Coronary artery (tissue), 2 donors: Measurements from ENCODE around the gene CDK5RAP1.

Experiments used
- DNase-seq: peaks from one replicate; pipeline ENCODE4 v3.0.0-alpha.2; 2017; ENCODE audit warnings: low spot score
- H3K27ac ChIP-seq, 2 donors: fragments of 200-600 bp; sonication (generic); one replicate each; pipeline ENCODE4 v1.5.1; 2016 to 2019
- H3K4me3 ChIP-seq: fragments of 200-600 bp; sonication (generic); 2 replicates; pipeline ENCODE4 v1.5.1; 2016; ENCODE audit warnings: mild to moderate bottlenecking, moderate library complexity
- CTCF ChIP-seq: fragments of 200-600 bp; sonication (generic); IDR thresholded peaks from one replicate; pipeline ENCODE4 v1.5.1; 2019; ENCODE audit warnings: antibody characterized with exemption

The CDK5RAP1 gene

GRCh38 chr20:33339515-33340058 is 61.7 kb downstream of the CDK5RAP1 start:
- Histone ChIP-seq H3K27ac (no peak overlapping the region), H3K4me3 (no peak overlapping the region)
- no peak for DNase-seq
- TF ChIP-seq CTCF: no peak

DNA sequence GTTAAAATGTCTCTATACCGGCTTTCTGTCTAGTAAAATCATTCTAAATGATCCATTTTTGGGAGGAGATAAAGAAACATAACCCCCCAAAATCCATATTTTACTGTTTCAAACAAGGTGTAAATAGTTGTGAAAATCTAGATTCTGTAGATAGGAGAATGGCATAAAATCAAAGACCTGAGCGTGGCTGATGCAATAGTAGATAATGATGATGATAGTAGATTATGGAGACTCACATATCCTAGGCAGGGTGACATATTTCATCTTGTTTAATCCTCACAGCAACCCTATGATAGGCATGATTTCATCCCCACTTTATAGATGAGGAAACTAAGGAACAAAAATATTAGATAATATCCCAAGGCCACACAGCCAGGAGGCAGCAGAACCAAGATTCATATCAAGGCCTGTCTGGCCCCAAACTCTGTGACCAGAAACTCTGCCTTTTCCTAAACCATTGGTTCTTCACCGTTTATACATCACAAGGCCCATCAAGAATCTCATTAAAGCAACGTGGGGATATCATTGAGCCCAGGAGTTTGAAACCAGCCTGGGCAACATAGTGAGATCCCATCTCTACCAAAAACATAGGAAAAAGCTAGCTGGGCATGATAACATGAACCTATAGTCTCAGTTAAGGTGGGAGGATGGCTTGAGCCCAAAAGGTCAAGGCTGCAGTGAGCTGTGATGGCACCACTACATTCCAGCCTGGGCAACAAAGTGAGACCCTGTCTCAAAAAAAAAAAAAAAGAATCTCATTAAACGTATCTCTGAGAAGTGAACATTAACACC is 62.7 kb downstream of the CDK5RAP1 start:
- Histone ChIP-seq H3K27ac (no peak overlapping the region), H3K4me3 (no peak overlapping the region)
- TF ChIP-seq CTCF: no peak
- DNase-seq: no peak

GRCh38 chr20:33337531-33338165 is 63.7 kb downstream of the CDK5RAP1 start:
- no peak for TF ChIP-seq CTCF
- DNase-seq: no peak
- no peak overlapping the region for H3K27ac ChIP-seq
- H3K4me3 ChIP-seq: no peak overlapping the region

DNA sequence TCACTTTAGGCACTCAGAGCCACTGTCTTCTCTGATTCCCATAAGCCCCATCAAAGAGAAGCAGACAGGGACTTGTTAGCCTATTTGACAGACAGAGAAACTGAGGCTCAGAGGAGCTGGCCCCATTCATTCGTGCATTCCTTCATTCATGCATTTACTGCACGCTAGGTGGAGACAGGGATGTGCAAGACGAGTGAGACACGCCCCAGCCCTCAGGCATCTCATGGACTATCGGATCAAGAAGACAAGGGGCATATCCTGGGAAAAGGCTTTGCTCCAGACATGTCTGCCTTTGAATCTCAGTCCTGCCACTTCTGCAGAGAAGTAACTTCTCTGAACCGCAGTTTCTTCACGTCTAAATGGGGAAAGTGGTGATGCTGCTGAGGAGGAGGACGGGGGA is 64.2 kb downstream of the CDK5RAP1 start:
- DNase-seq: no peak
- no peak for TF ChIP-seq CTCF
- H3K4me3 ChIP-seq: no peak overlapping the region
- no peak overlapping the region for H3K27ac ChIP-seq

DNA sequence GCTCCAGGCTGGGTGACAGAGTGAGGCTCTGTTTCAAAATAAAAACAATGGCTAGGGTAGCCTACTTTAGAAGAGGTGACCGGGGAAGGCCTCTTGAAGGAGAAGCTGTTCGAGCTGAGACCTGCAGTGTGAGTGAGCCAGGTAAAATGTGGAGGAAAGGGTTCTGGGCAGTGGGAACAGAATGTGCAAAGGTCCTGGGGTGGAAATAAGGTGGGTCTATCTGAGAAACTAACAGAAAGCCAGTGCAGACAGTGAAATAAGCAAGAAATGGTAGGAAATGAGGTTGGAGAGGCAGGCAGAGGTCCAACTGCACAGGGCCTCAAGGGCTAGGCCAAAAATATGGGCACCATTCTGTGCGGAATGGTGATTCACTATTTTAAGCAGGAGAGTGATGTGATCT is 64.9 kb downstream of the CDK5RAP1 start:
- H3K27ac ChIP-seq: no peak overlapping the region
- no peak for DNase-seq
- no peak for TF ChIP-seq CTCF
- no peak overlapping the region for H3K4me3 ChIP-seq

DNA sequence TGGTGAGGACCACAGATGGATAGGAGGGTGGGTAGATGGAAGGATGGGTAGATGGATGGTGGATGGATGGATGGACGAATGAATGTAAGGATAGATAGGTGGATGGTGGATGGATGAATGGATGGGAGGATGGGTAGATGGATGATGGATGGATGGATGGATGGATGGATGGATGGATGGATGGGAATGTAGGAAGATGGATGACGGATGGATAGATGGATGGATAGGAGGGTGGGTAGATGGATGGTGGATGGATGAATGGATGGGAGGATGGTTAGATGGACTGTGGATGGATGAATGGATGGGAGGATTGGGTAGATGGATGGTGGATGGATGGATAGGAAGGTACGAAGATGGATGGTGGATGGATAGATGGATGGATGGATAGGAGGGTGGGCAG is 67.2 kb downstream of the CDK5RAP1 start:
- no peak for TF ChIP-seq CTCF
- Histone ChIP-seq H3K4me3 (no peak overlapping the region), H3K27ac (no peak overlapping the region)
- DNase-seq: no peak

DNA sequence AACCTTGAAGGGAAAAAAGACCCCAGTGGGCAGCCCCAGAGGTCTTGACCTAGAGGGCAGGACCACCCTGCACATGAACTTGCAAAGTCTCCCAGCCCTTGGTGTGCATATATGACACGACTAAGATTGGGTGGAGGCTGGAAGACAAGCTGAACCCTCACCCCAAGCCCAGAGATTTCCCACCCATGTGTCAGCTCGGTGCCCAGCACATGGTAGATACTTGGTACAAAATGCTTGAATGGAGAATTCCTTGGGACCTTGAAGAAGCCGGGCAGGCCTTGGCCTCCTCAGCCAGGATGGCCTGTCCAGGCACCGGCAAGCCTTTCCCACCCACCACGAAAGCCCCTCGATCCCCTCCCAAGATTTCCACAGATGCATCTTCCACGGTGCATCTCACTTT is 67.7 kb downstream of the CDK5RAP1 start:
- Histone ChIP-seq H3K27ac (no peak overlapping the region), H3K4me3 (no peak overlapping the region)
- TF ChIP-seq CTCF: no peak
- DNase-seq: no peak
